Central memory CD8-positive, alpha-beta T cell (primary cell): ENCODE measurements around the gene VGLL4.

Source experiments
- ATAC-seq: fragments of 150-1000 bp; cut with Tn5 transposase; replicated peaks from 2 replicates; pipeline ENCODE4 v1.10.0; 2022; ENCODE audit warnings: mild to moderate bottlenecking, moderate FRiP score, moderate number of reproducible peaks; ENCODE audit not compliant: poor library complexity, severe bottlenecking; ENCODE audit errors: extremely low read depth
- DNase-seq, 2 donors: peaks; one replicate each; pipeline ENCODE4 v3.0.0; 2021; ENCODE audit warnings: low spot score in 2 of 2
- H3K27ac Mint-ChIP-seq: one replicate; pipeline ENCODE4 v1.8.0; 2022; ENCODE audit warnings: low read depth, mild to moderate bottlenecking, moderate library complexity, mixed read lengths
- H3K27me3 Mint-ChIP-seq: one replicate; pipeline ENCODE4 v1.8.0; 2022; ENCODE audit warnings: mixed read lengths
- H3K36me3 Mint-ChIP-seq: one replicate; pipeline ENCODE4 v1.8.0; 2022; ENCODE audit warnings: mild to moderate bottlenecking, moderate library complexity, mixed read lengths; ENCODE audit not compliant: insufficient read depth
- H3K4me1 Mint-ChIP-seq: one replicate; pipeline ENCODE4 v1.8.0; 2022; ENCODE audit warnings: mixed read lengths
- H3K4me3 Mint-ChIP-seq: one replicate; pipeline ENCODE4 v1.8.0; 2022; ENCODE audit warnings: mild to moderate bottlenecking, moderate library complexity, mixed read lengths
- H3K9me3 Mint-ChIP-seq: one replicate; pipeline ENCODE4 v1.8.0; 2022; ENCODE audit warnings: mixed read lengths

The VGLL4 gene

GRCh38 chr3:11549580-11550140 is 94.1 kb downstream of the VGLL4 start:
- H3K4me1 Mint-ChIP-seq = peaks cover 4% of the 10 kb centered on the region
- no peak overlapping the region for H3K4me3 Mint-ChIP-seq
- peak overlapping the region; percentile 4 for H3K27ac Mint-ChIP-seq
- no peak for ATAC-seq
- no peaks in the 10 kb centered on the region for H3K27me3 Mint-ChIP-seq
- no peaks in the 10 kb centered on the region for H3K9me3 Mint-ChIP-seq
- DNase-seq = no peak
- peaks cover 5% of the 10 kb centered on the region for H3K36me3 Mint-ChIP-seq

DNA sequence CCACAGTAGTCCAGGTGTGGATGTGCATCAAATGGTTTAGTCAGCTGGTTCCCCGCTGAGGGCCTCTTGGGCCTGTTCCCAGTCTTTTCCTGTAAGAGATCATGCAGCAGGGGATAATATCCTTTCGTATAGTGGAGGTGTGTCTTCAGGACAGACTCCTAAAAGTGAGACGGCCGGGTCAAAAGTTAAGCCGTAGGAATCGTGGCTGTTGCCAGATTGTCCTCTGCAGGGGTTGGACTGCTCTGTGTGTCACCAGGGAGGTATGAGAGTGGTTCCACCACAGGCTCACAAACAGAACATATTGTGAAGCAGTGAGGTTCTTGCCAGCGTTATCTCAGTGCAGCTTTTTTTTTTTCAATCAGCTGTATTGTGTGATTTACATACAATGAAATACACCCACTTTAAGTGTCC is 95.0 kb downstream of the VGLL4 start:
- Mint-ChIP-seq H3K4me3 (no peak overlapping the region), H3K27ac (no peak overlapping the region), H3K4me1 (peaks cover 4% of the 10 kb centered on the region), H3K9me3 (no peaks in the 10 kb centered on the region), H3K36me3 (peaks cover 3% of the 10 kb centered on the region), H3K27me3 (no peaks in the 10 kb centered on the region)
- ATAC-seq (no peak), DNase-seq (no peak)

DNA sequence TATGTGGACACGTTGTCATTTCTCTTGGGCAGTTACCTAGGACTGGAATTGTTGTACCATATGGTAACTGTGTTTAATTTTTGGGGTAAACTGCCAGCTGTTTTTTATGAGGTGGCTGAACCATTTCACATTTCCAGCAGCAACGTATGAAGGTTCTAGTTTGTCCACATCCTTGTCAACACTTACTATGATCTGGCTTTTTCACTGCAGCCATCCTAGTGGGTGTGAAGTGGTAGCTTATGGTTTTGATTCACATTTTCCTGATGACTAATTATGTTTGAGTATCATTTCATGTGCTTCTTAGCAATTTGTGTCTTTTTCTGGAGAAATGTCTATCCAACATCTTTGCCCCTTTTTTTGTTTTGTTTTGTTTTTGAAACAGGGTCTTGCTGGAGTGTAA is 96.2 kb downstream of the VGLL4 start:
- DNase-seq = no peak
- Mint-ChIP-seq H3K27me3 (no peaks in the 10 kb centered on the region), H3K27ac (no peak overlapping the region), H3K4me1 (peaks cover 4% of the 10 kb centered on the region), H3K9me3 (no peaks in the 10 kb centered on the region), H3K4me3 (no peak overlapping the region), H3K36me3 (peaks cover 3% of the 10 kb centered on the region)
- no peak for ATAC-seq

DNA sequence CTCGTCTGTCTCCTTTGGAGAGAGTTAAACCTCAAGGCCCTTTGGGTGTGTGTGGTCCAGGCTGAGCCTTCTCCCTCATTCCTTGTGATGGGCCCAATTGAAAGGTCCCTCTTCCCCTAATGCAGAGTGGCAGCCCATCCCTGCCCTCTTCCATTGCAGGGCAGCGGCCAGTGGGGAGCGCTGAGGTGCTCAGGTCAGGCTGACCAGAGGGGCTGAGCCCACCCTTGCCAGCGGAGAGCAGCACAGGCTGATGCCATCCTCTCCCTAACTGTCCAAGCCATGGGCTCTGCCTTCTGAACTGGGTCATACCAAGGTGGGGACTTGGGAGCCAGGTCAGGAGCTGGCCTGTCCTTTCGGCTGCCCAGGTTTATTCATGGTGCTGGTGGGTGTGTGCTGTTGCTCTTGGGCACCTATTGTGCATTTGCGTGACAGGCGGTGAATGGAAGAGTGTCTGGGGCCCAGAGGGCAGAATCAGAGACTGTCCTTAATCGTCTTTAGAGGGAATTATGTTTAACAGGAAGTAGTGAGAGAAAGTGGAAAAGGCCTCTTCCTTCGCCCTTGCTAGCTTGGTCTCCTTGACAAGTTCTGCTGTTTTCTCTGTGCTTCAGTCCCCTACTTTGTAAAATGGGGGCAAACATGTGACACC is 96.9 kb downstream of the VGLL4 start:
- DNase-seq (no peak), ATAC-seq (no peak)
- Mint-ChIP-seq H3K9me3 (no peaks in the 10 kb centered on the region), H3K27me3 (no peaks in the 10 kb centered on the region), H3K27ac (no peak overlapping the region), H3K4me1 (peaks cover 7% of the 10 kb centered on the region), H3K36me3 (peaks cover 4% of the 10 kb centered on the region), H3K4me3 (no peak overlapping the region)

DNA sequence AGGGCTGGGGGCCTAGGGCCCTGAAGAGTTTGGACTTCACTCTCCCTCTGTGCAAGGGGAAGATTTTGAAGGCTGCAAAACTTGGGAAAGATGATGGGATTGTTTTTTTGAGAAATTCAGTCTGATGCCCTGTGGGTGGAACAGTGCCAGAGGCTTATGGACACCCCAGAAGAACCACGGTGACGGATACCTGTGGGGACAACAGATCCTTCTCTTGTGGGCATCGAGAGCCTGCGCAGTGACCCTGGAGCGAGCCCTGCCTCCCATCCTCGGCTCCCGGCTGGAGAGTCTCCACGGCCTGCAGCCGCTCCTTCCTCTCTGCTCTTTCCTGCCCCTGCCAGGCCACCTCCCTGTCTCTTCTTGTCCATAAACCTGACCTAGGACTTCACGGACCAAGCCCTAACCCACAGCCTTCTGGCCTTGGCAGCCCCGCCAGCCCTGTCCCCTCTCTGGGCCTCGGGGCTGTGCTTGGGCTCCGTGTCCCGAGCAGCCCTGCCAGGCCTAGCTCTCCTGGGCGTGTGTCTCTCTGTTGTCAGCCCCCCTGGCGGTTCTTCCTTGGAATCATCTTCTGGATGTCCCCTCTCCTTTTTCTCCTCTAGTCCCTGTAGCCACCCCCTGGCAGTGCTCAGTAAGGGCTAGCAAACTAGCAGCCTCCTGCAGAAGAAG is 98.4 kb downstream of the VGLL4 start:
- Mint-ChIP-seq H3K9me3 (no peaks in the 10 kb centered on the region), H3K27ac (peak overlapping the region; percentile 61), H3K4me3 (no peak overlapping the region), H3K4me1 (peaks cover 11% of the 10 kb centered on the region), H3K27me3 (no peaks in the 10 kb centered on the region), H3K36me3 (peaks cover 4% of the 10 kb centered on the region)
- ATAC-seq (no peak), DNase-seq (no peak)

DNA sequence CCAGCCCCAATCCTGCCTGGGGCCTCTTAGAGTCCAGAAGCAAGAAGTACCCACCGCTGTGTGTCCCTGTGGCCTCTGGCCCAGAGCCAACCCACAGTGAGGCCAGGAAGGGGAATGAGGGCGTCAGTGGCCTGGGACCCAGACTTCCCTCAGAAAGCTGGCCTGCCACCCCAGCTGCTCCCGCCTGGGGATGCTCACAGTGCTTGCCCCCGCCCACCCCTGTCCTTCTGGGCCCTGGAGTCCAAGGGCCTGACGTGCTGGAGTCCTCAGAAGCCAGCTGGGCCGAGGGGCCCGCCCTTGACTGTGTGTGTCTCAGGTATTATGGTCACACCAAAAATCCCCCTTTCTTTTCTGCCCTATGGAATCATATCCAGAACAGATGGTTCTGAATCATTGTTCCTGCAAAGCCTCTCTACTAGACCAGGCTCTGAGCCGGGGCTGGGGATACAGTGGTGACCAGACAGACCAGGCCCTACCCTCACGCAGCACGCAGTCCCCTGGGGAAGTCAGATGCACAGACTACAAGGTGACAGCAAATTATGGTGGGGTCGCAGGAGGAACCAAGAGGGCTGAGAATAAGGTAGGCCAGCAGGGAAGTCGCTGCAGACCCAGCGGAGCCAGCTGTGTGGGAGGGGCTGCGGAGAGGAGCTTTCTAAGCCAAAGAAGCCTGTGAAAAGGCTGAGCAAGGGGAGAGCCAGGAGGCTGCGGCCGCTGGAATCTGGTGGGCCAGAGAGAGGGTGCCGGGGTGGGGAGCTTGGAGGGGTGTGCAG is 99.1 kb downstream of the VGLL4 start:
- Mint-ChIP-seq H3K36me3 (peaks cover 4% of the 10 kb centered on the region), H3K27me3 (no peaks in the 10 kb centered on the region), H3K4me1 (peaks cover 11% of the 10 kb centered on the region), H3K9me3 (no peaks in the 10 kb centered on the region), H3K27ac (peak overlapping the region; percentile 51), H3K4me3 (no peak overlapping the region)
- no peak for ATAC-seq
- DNase-seq = no peak

- H3K4me3 Mint-ChIP-seq = no peak overlapping the region
These were observed 99.7 kb downstream of the VGLL4 start for GRCh38 chr3:11543948-11544387.

GRCh38 chr3:11543141-11543947 is 100.4 kb downstream of the VGLL4 start:
- Mint-ChIP-seq H3K36me3 (peaks cover 2% of the 10 kb centered on the region), H3K4me3 (no peak overlapping the region), H3K9me3 (no peaks in the 10 kb centered on the region), H3K4me1 (peaks cover 7% of the 10 kb centered on the region), H3K27ac (peak overlapping the region; percentile 38), H3K27me3 (no peaks in the 10 kb centered on the region)
- ATAC-seq (no peak), DNase-seq (no peak)

More at GRCh38 chr3:11543948-11544387, 99.7 kb downstream of the VGLL4 start:
- DNase-seq = no peak
- H3K9me3 Mint-ChIP-seq = no peaks in the 10 kb centered on the region
- peaks cover 11% of the 10 kb centered on the region for H3K4me1 Mint-ChIP-seq
- H3K36me3 Mint-ChIP-seq = peaks cover 4% of the 10 kb centered on the region
- no peaks in the 10 kb centered on the region for H3K27me3 Mint-ChIP-seq
- peak; percentile 10 for ATAC-seq
- no peak overlapping the region for H3K27ac Mint-ChIP-seq

- H3K27me3 Mint-ChIP-seq = no peaks in the 10 kb centered on the region
- peaks cover 7% of the 10 kb centered on the region for H3K4me1 Mint-ChIP-seq
- H3K27ac Mint-ChIP-seq = no peak overlapping the region
- peaks cover 2% of the 10 kb centered on the region for H3K36me3 Mint-ChIP-seq
- DNase-seq (no peak), ATAC-seq (no peak)
- no peak overlapping the region for H3K4me3 Mint-ChIP-seq
- no peaks in the 10 kb centered on the region for H3K9me3 Mint-ChIP-seq
These were observed 101.2 kb downstream of the VGLL4 start for GRCh38 chr3:11542551-11542950.

DNA sequence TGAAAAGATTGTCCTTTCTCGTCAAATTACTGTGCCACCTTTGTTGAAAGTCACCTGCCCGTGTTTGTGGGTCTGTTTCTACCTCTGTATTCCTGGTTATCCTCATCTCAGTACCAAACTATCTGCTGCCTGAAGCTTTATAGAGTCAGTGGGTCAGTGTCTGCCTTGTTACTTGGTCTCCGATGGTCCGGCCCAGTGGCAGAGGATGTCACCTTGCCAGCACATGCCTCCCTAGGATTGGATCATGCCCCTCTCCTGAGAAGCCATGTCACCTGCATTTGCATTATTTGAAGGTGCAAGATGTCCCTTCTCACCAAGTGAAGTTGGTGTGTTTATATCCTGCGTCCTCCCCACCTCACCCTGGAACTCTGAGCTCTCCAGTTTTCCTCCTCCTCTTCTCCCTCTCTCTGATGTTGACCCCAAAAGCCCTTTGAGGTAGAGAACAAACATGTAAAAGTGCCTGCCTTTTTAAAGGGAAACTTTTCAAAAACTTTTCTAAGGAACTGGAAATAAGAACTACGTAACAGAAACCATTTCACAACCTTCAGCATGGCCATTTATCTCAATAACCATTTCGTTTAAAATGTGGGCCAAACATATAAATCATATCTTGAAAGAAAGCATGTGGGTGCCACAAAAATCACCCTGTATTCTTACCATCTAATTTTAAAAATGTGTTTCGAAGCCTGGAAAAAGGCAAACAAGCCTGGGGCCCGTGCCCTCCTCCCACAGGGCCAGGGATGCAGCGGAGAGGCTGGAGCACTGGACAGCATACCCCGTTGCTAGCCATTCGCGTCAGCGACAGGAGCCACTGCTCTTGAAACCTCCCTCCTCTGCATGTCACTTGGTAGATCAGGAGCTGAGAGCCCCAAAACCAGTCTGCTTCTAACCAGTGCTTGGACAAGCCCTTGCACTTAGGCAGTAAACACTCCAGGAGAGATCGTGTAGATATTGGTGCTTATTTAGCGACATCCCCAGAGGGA is 102.1 kb downstream of the VGLL4 start:
- no peak overlapping the region for H3K4me3 Mint-ChIP-seq
- DNase-seq = no peak
- H3K4me1 Mint-ChIP-seq = peaks cover 13% of the 10 kb centered on the region
- no peaks in the 10 kb centered on the region for H3K9me3 Mint-ChIP-seq
- peaks cover 2% of the 10 kb centered on the region for H3K36me3 Mint-ChIP-seq
- ATAC-seq = no peak
- no peak overlapping the region for H3K27ac Mint-ChIP-seq
- H3K27me3 Mint-ChIP-seq = no peaks in the 10 kb centered on the region

- ATAC-seq (no peak), DNase-seq (no peak)
- Mint-ChIP-seq H3K27me3 (no peaks in the 10 kb centered on the region), H3K4me3 (no peak overlapping the region), H3K27ac (no peak overlapping the region), H3K9me3 (no peaks in the 10 kb centered on the region), H3K36me3 (peaks cover 1% of the 10 kb centered on the region), H3K4me1 (peaks cover 13% of the 10 kb centered on the region)
These were observed 104.0 kb downstream of the VGLL4 start for GRCh38 chr3:11539677-11540076.
